SU-DHL-6 (cell line): Measurements from ENCODE around the gene P2RY6.

ENCODE experiments used
- H2AFZ ChIP-seq: fragments of 200-600 bp; sonication (generic); 2 replicates; pipeline ENCODE4 v1.6.1; 2014; ENCODE audit warnings: low read depth, mild to moderate bottlenecking, moderate library complexity, mixed read lengths, antibody characterized with exemption, low read length; ENCODE audit not compliant: severe bottlenecking
- H3F3A ChIP-seq: fragments of 200-600 bp; shearing (Covaris generic); 2 replicates; pipeline ENCODE4 v1.6.0; 2016; ENCODE audit warnings: antibody characterized with exemption, mild to moderate bottlenecking; ENCODE audit not compliant: insufficient read depth
- H3K27ac ChIP-seq: fragments of 200-600 bp; sonication (generic); 2 replicates; pipeline ENCODE4 v1.5.1; 2016; ENCODE audit warnings: low read depth, mild to moderate bottlenecking, low read length, moderate library complexity, mixed read lengths
- H3K27me3 ChIP-seq: fragments of 200-600 bp; sonication (generic), shearing (Covaris generic); 2 replicates; pipeline ENCODE4 v1.6.0; 2014; ENCODE audit warnings: mild to moderate bottlenecking, low read length
- H3K36me3 ChIP-seq: fragments of 200-600 bp; sonication (generic); 2 replicates; pipeline ENCODE4 v1.6.1; 2014; ENCODE audit warnings: mild to moderate bottlenecking, low read length, mixed read lengths
- H3K4me2 ChIP-seq: fragments of 300-600, 200-600 bp; shearing (Covaris generic), sonication (generic); 2 replicates; pipeline ENCODE4 v1.6.0; 2014; ENCODE audit warnings: low read length, low read depth, mild to moderate bottlenecking; ENCODE audit not compliant: poor library complexity, severe bottlenecking
- H3K4me3 ChIP-seq: fragments of 200-600 bp; sonication (generic); 2 replicates; pipeline ENCODE4 v1.5.1; 2014; ENCODE audit warnings: antibody characterized with exemption, low read length, mild to moderate bottlenecking, mixed read lengths; ENCODE audit not compliant: insufficient read depth, poor library complexity, severe bottlenecking
- H3K79me2 ChIP-seq: fragments of 200-600 bp; sonication (generic); 2 replicates; pipeline ENCODE4 v1.6.1; 2014; ENCODE audit warnings: mild to moderate bottlenecking, low read length, moderate library complexity; ENCODE audit not compliant: insufficient read depth
- H3K9ac ChIP-seq: fragments of 200-600 bp; sonication (generic); 2 replicates; pipeline ENCODE4 v1.7.0; 2014; ENCODE audit warnings: mild to moderate bottlenecking, low read length
- H3K9me2 ChIP-seq: fragments of 200-600 bp; sonication (generic); replicated peaks from 2 replicates; pipeline ENCODE4 v1.6.1; 2014; ENCODE audit warnings: low read length; ENCODE audit not compliant: insufficient read depth
- H3K9me3 ChIP-seq: fragments of 200-600 bp; sonication (generic); 2 replicates; pipeline ENCODE4 v1.6.1; 2014; ENCODE audit warnings: low read length, mixed read lengths; ENCODE audit not compliant: insufficient read depth
- H4K20me1 ChIP-seq: fragments of 200-600 bp; sonication (generic); 2 replicates; pipeline ENCODE4 v1.6.1; 2014; ENCODE audit warnings: low read depth, mild to moderate bottlenecking, antibody characterized with exemption, low read length, moderate library complexity, mixed read lengths
- CTCF ChIP-seq: fragments of 200-600 bp; sonication (generic); IDR thresholded peaks from one replicate; pipeline ENCODE4 v1.5.1; 2017; ENCODE audit warnings: antibody characterized with exemption, mild to moderate bottlenecking, low read length, moderate library complexity; ENCODE audit not compliant: insufficient read depth, poor library complexity, severe bottlenecking
- EZH2phosphoT487 ChIP-seq: fragments of 200-600 bp; sonication (generic), shearing (Covaris generic); conservative IDR thresholded peaks from 2 replicates; pipeline ENCODE4 v1.6.1; 2018; ENCODE audit warnings: mild to moderate bottlenecking, antibody characterized with exemption, low read length, moderate library complexity, mixed read lengths

Gene P2RY6

GRCh38 chr11:73281796-73282660, 9.9 kb downstream of the P2RY6 start:
- Histone ChIP-seq H2AFZ (no peak overlapping the region), H3K27ac (no peak overlapping the region), H3K79me2 (no peaks in the 10 kb centered on the region), H4K20me1 (no peaks in the 10 kb centered on the region), H3K27me3 (no peaks in the 10 kb centered on the region), H3K9ac (no peak overlapping the region), H3K9me2 (no peaks in the 10 kb centered on the region), H3K4me2 (no peak overlapping the region), H3K36me3 (no peaks in the 10 kb centered on the region), H3K9me3 (no peaks in the 10 kb centered on the region), H3K4me3 (no peak overlapping the region), H3F3A (no peaks in the 10 kb centered on the region)
- no peak for TF ChIP-seq CTCF
- no peak for TF ChIP-seq EZH2phosphoT487

GRCh38 chr11:73283276-73284000, 11.3 kb downstream of the P2RY6 start:
- Histone ChIP-seq H3K36me3 (no peaks in the 10 kb centered on the region), H3K27ac (no peak overlapping the region), H3K27me3 (no peaks in the 10 kb centered on the region), H3K79me2 (no peaks in the 10 kb centered on the region), H4K20me1 (no peaks in the 10 kb centered on the region), H2AFZ (no peak overlapping the region), H3K9me2 (no peaks in the 10 kb centered on the region), H3K4me2 (no peak overlapping the region), H3F3A (no peaks in the 10 kb centered on the region), H3K4me3 (no peak overlapping the region), H3K9ac (no peak overlapping the region), H3K9me3 (no peaks in the 10 kb centered on the region)
- TF ChIP-seq EZH2phosphoT487 (no peak), CTCF (no peak)

DNA sequence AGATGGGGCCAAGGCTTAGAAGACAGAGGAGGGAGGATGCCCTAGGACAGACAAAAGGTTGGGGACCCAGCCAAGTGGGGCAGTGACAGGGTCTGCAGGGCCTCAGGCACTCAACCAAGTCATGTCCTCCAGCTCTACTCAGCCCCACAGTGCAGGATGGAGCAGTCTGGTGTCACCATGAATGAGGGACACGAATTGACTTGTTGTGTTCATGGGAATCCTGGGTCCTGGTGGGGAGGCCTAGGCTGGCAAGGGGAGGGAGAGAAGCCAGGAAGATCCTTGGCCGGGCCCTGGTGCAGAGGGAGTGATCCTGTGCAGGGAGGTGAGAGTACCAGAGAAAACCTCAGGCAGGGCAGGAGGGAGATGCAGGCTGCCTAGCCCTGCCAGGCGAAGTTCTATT, 12.0 kb downstream of the P2RY6 start:
- H3K36me3 ChIP-seq, result no peaks in the 10 kb centered on the region
- no peak overlapping the region for H2AFZ ChIP-seq
- no peak overlapping the region for H3K4me3 ChIP-seq
- H3K9me3 ChIP-seq, result no peaks in the 10 kb centered on the region
- H3K9me2 ChIP-seq, result no peaks in the 10 kb centered on the region
- TF ChIP-seq EZH2phosphoT487, result no peak
- no peak overlapping the region for H3K9ac ChIP-seq
- no peaks in the 10 kb centered on the region for H3F3A ChIP-seq
- H3K4me2 ChIP-seq, result no peak overlapping the region
- H3K27me3 ChIP-seq, result no peaks in the 10 kb centered on the region
- no peak overlapping the region for H3K27ac ChIP-seq
- no peaks in the 10 kb centered on the region for H3K79me2 ChIP-seq
- H4K20me1 ChIP-seq, result no peaks in the 10 kb centered on the region

GRCh38 chr11:73285721-73286120, 13.6 kb downstream of the P2RY6 start:
- Histone ChIP-seq H3K9ac (no peak overlapping the region), H3F3A (no peaks in the 10 kb centered on the region), H3K27ac (no peak overlapping the region), H3K4me3 (no peak overlapping the region), H3K27me3 (no peaks in the 10 kb centered on the region), H3K36me3 (no peaks in the 10 kb centered on the region), H3K9me3 (no peaks in the 10 kb centered on the region), H2AFZ (no peak overlapping the region), H3K4me2 (no peak overlapping the region), H3K9me2 (no peaks in the 10 kb centered on the region), H4K20me1 (no peaks in the 10 kb centered on the region), H3K79me2 (no peaks in the 10 kb centered on the region)
- no peak for TF ChIP-seq EZH2phosphoT487
- TF ChIP-seq CTCF, result no peak
